Natural killer cell (primary cell): ENCODE data around the gene LAMC1. TPM values are rescaled to one million over a fixed set of nuclear protein-coding genes. Genes with fewer than 3 reads are reported as not detected.

Experiments used
- ATAC-seq, 3 donors: fragments of 150-1000 bp in 2 of 3; fragments of 200-7000 bp in 1 of 3; cut with Tn5 transposase; 1 replicate in 1 of 3; 2 replicates in 2 of 3; pipeline ENCODE4 v1.10.0; 2021; ENCODE audit warnings: mild to moderate bottlenecking in 2 of 3, moderate library complexity in 2 of 3
- DNase-seq, 2 donors: peaks; one replicate each; pipeline versions ENCODE4 v3.0.0 to v3.0.0-alpha.2; 2013 to 2021; ENCODE audit warnings: mixed read lengths in 1 of 2
- H3K27ac ChIP-seq: one replicate; pipeline ENCODE4 v1.5.1; 2013; ENCODE audit warnings: mild to moderate bottlenecking, low read length
- H3K27me3 ChIP-seq: one replicate; pipeline ENCODE4 v1.6.1; 2013; ENCODE audit warnings: low read length; ENCODE audit not compliant: control insufficient read depth, insufficient read depth
- H3K36me3 ChIP-seq: one replicate; pipeline ENCODE4 v1.6.1; 2013; ENCODE audit warnings: low read length; ENCODE audit not compliant: control insufficient read depth, insufficient read depth
- H3K4me1 ChIP-seq: one replicate; pipeline ENCODE4 v1.6.1; 2013; ENCODE audit warnings: low read length; ENCODE audit not compliant: control insufficient read depth, insufficient read depth
- H3K4me3 ChIP-seq: one replicate; pipeline ENCODE4 v1.5.1; 2013; ENCODE audit warnings: low read length
- H3K9me3 ChIP-seq: one replicate; pipeline ENCODE4 v1.6.1; 2013; ENCODE audit warnings: low read length; ENCODE audit not compliant: control insufficient read depth, insufficient read depth
- H3K27ac Mint-ChIP-seq, 2 donors: one replicate each; pipeline ENCODE4 v1.8.0; 2022; ENCODE audit warnings: mild to moderate bottlenecking in 2 of 2, mixed read lengths in 2 of 2, moderate library complexity in 1 of 2
- H3K27me3 Mint-ChIP-seq, 2 donors: one replicate each; pipeline ENCODE4 v1.8.0; 2022; ENCODE audit warnings: low read depth in 2 of 2, mixed read lengths in 2 of 2
- H3K36me3 Mint-ChIP-seq: one replicate; pipeline ENCODE4 v1.8.0; 2022; ENCODE audit warnings: mixed read lengths
- H3K4me1 Mint-ChIP-seq, 2 donors: one replicate each; pipeline ENCODE4 v1.8.0; 2022; ENCODE audit warnings: mixed read lengths in 2 of 2
- H3K4me3 Mint-ChIP-seq: one replicate; pipeline ENCODE4 v1.8.0; 2022; ENCODE audit warnings: mild to moderate bottlenecking, moderate library complexity, mixed read lengths
- H3K9me3 Mint-ChIP-seq, 2 donors: one replicate each; pipeline ENCODE4 v1.8.0; 2022; ENCODE audit warnings: mixed read lengths in 2 of 2
- CTCF ChIP-seq: fragments of 200-600 bp; IDR thresholded peaks from one replicate; pipeline ENCODE4 v1.8.0; 2022; ENCODE audit warnings: antibody characterized with exemption
- WGBS: methylation state at CpG from one replicate; pipeline ENCODE4 v1.1.7; 2013; ENCODE audit warnings: missing lambda C conversion rate; ENCODE audit not compliant: insufficient coverage; 5-methylcytosine and 5-hydroxymethylcytosine counted together
- intact Hi-C: fragments of 100-400 bp; cut with micrococcal nuclease; formaldehyde crosslinking; loops from one replicate; pipeline ENCODE4 v1.14.2; 2022
- total RNA-seq, 4 donors: library from RNA; stranded (reverse); fragments of 120-200 nt in 1 of 4; gene quantifications; one replicate each; pipeline versions ENCODE4 v1.2.3 to v1.2.4, GENCODE V29; 2013 to 2022

The LAMC1 gene
- total RNA-seq, 3 donors from 2014 or later (not counting 1 experiment from before 2014, with no cell fraction given), result 0.33 to 0.66 (median 0.58) TPM

- Mint-ChIP-seq H3K36me3 (no peaks in the 10 kb centered on the region), H3K27me3 (peaks cover 7 to 17% of the 10 kb centered on the region in 2 donors), H3K4me1 (no peaks in the 10 kb centered on the region), H3K9me3 (no peaks in the 10 kb centered on the region), H3K27ac (no peak overlapping the region), H3K4me3 (no peak overlapping the region)
- H3K4me1 ChIP-seq, result no peaks in the 10 kb centered on the region
- no peak for ATAC-seq
- no peaks in the 10 kb centered on the region for H3K27me3 ChIP-seq
- intact Hi-C loops, result no loop called here
- DNase-seq, result no peak
- H3K27ac ChIP-seq, result no peak overlapping the region
- H3K9me3 ChIP-seq, result no peaks in the 10 kb centered on the region
- no peaks in the 10 kb centered on the region for H3K36me3 ChIP-seq
- WGBS, result 89% methylated on average over 5 of the region's 7 CpGs
- H3K4me3 ChIP-seq, result no peak overlapping the region
- TF ChIP-seq CTCF, result no peak
These were observed 32.6 kb upstream of the LAMC1 start for GRCh38 chr1:182990413-182991144.

GRCh38 chr1:182993746-182994145, 29.5 kb upstream of the LAMC1 start:
- TF ChIP-seq CTCF, result no peak
- Mint-ChIP-seq H3K27me3 (peaks cover 8 to 24% of the 10 kb centered on the region in 2 donors), H3K4me1 (no peaks in the 10 kb centered on the region), H3K4me3 (no peak overlapping the region), H3K27ac (no peak overlapping the region), H3K36me3 (no peaks in the 10 kb centered on the region), H3K9me3 (no peaks in the 10 kb centered on the region)
- intact Hi-C loops, result no loop called here
- Histone ChIP-seq H3K27me3 (no peaks in the 10 kb centered on the region), H3K4me3 (no peak overlapping the region), H3K9me3 (no peaks in the 10 kb centered on the region), H3K4me1 (no peaks in the 10 kb centered on the region), H3K36me3 (no peaks in the 10 kb centered on the region), H3K27ac (no peak overlapping the region)
- DNase-seq (no peak), ATAC-seq (no peak)

GRCh38 chr1:182995894-182996293, 27.3 kb upstream of the LAMC1 start:
- DNase-seq, result no peak
- no peaks in the 10 kb centered on the region for H3K4me1 Mint-ChIP-seq
- no peak overlapping the region for H3K27ac ChIP-seq
- no peak for TF ChIP-seq CTCF
- H3K36me3 ChIP-seq, result no peaks in the 10 kb centered on the region
- no peak overlapping the region for H3K27ac Mint-ChIP-seq
- no peaks in the 10 kb centered on the region for H3K36me3 Mint-ChIP-seq
- H3K27me3 ChIP-seq, result peaks cover 2% of the 10 kb centered on the region
- no peak overlapping the region for H3K4me3 ChIP-seq
- H3K27me3 Mint-ChIP-seq, result peaks cover 6 to 17% of the 10 kb centered on the region in 2 donors
- no peak for ATAC-seq
- 36% methylated on average over 3 of the region's 4 CpGs for WGBS
- intact Hi-C loops, result no loop called here
- H3K4me3 Mint-ChIP-seq, result no peak overlapping the region
- H3K9me3 ChIP-seq, result no peaks in the 10 kb centered on the region
- no peaks in the 10 kb centered on the region for H3K4me1 ChIP-seq
- no peaks in the 10 kb centered on the region for H3K9me3 Mint-ChIP-seq

GRCh38 chr1:182996816-182997215, 26.4 kb upstream of the LAMC1 start:
- intact Hi-C loops, result no loop called here
- Histone ChIP-seq H3K36me3 (no peaks in the 10 kb centered on the region), H3K27me3 (peaks cover 2% of the 10 kb centered on the region), H3K4me3 (no peak overlapping the region), H3K27ac (no peak overlapping the region), H3K4me1 (no peaks in the 10 kb centered on the region), H3K9me3 (no peaks in the 10 kb centered on the region)
- Mint-ChIP-seq H3K4me3 (no peak overlapping the region), H3K4me1 (no peaks in the 10 kb centered on the region), H3K27ac (no peak overlapping the region), H3K9me3 (no peaks in the 10 kb centered on the region), H3K36me3 (no peaks in the 10 kb centered on the region), H3K27me3 (peaks cover 6 to 12% of the 10 kb centered on the region in 2 donors)
- ATAC-seq (no peak), DNase-seq (no peak)
- TF ChIP-seq CTCF, result no peak
- 0% methylated on average over 1 of the region's 1 CpG for WGBS
